Activated CD4-positive, CD25-positive, alpha-beta regulatory T cell treated with anti-CD3 and anti-CD28 coated beads, Interleukin-2, amount 50 U/mL, for 24 hours (primary cell): ENCODE data around the gene CCDC117.
"Not testable (repeated sequence)": the region's sequence is repeated elsewhere in the genome, so short reads cannot be mapped to it uniquely, and the experiment has no call there.

Experiments
- ATAC-seq, 2 donors: fragments of 150-1000 bp; cut with Tn5 transposase; one replicate each; pipeline ENCODE4 v1.10.0; 2021; ENCODE audit warnings: mild to moderate bottlenecking in 1 of 2, moderate library complexity in 1 of 2

The CCDC117 gene, protein sequence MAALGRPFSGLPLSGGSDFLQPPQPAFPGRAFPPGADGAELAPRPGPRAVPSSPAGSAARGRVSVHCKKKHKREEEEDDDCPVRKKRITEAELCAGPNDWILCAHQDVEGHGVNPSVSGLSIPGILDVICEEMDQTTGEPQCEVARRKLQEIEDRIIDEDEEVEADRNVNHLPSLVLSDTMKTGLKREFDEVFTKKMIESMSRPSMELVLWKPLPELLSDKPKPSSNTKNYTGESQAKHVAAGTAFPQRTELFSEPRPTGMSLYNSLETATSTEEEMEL

DNA sequence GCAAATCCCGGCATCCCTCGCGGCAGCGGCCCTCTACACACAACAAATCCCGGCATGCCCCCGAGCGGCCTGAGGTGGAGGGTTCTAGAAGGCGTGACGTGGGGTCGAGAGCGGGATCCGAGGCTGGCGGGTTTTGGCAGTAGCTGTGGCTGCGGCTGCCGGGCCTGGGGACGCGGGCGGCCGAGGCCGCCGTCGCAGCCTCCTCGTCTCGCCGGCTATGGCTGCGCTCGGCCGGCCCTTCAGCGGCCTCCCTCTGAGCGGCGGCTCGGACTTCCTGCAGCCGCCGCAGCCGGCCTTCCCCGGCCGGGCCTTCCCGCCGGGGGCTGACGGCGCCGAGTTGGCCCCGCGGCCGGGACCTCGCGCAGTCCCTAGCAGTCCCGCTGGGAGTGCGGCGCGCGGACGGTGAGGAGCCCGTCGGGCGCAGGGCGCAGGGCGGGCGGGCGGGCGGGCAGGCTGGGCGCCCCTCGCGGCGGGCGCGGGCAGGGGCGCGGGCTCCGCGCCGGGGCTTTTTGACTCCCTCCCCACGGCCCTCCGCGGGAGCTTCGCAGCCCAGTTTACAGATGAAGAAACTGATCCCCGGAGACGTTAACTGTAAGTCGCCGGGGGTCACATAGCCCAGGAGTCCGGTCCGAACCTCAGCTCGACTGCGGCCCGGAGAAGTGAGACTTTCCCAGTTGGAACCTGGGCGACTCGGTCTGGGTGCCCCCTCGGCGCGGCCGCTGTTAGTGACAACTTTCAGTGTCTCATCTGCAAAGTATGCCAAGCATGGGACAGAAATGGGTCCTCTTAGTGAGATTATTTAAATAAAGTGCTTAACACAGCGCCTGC lies at the start of gene CCDC117:
TSS of gene CCDC117 (plus strand) at position 63 of the 828 bp plus-strand sequence. CDS start at position 218, 155 bp downstream.
- peak; percentile 89 to 90 for ATAC-seq

DNA sequence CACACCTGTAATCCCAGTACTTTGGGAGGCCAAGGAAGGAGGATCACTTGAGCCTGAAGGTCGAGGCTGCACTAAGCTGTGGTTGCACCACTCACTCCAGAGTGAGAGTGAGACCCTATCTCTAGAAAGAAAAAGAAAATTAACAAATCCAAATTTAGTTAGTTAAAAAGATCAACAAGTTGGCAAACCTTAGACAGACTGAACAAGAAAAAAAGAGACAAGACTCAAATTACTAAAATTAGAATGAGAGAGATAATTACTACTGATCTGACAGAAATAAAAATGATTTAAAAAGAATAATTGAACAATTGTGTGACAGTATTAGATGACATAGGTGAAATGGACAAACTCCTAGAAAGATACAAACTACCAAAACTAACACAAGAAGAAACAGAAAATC lies 44.5 kb upstream of the CCDC117 start:
- ATAC-seq, result no peak

DNA sequence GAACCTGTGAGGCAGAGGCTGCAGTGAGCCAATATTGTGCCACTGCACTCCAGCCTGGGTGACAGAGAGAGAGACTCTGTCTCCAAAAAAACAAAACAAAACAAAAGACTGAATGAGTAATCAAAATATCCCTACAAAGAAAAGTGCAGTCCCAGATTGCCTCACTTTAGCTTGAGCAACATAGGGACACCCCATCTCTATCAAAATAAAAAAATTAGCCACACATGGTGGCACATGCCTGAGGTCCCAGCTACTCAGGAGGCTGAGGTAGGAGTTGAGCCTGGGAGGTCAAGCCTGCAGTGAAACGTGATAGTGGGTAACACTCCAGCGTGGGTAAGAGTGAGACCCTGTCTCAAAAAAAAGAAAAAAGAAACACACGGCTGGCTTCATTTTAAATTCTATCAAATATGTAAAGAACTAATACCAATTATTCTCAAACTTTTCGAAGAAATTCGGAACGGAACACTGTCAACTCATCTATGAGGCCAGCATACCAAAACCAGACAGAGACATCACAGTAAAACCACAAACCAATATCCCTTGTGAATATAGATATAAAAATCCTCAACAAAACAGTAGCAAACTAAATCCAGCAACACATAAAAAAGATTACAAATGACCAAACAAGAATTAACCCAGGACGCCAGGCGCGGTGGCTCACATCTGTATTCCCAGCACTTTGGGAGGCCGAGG lies 43.7 kb upstream of the CCDC117 start:
- ATAC-seq, result no peak

DNA sequence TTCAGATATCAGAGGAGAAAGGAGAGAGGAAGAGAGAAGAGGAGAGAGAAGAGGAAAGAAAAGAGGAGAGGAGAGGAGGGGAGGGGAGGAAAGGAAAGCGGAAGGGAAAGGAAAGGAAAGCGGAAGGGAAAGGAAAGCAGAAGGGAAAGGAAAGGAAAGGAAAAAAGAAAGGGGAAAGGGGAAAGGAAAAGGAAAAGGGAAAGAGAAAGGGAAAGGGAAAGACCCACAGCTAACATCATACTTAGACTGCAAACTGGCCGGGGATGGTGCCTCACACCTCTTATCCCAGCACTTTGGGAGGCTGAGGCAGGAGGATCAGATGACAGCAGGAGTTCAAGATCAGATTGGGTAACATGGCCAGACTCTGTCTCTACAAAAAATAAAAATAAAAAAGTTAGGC lies 42.3 kb upstream of the CCDC117 start:
- ATAC-seq, result no peak

- no peak for ATAC-seq
Measured at GRCh38 chr22:28734393-28734792, 38.1 kb upstream of the CCDC117 start.

DNA sequence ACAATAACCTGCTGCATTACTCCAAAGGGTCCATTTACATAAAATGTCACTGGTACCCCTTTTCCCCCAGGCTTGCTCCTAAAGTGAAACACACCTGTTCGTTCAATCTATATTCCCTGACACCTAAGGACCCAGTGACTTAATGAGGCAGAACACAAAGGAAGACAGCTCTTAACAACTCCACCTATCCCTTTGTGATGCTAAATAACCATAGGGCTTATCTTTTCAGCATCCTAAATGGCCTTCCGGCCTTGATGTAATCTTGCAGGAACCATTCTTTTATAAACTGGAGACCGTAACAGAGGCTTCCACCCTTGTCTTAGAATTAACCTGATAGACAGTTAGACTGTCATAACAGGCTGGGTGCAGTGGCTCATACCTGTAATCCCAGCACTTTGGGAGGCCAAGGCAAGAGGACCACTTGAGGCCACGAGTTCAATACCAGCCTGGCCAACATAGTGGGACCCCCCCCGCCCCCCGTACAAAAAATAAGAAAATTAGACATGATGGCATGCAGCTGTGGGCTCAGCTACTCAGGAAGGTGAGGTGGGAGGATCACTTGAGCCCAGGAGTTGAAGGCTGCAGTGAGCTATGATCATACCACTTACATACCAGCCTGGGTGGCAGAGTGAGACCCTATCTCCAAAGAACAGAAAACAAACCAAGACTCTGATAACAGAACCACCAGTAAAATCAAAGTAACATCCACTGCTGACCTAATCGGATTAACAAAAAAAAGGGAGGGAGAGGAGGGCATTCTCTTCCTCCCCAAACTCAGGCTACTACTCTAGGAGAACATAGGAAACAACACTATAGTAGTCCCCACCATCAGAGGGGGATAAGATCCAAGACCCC lies 36.0 kb upstream of the CCDC117 start:
- no peak for ATAC-seq

DNA sequence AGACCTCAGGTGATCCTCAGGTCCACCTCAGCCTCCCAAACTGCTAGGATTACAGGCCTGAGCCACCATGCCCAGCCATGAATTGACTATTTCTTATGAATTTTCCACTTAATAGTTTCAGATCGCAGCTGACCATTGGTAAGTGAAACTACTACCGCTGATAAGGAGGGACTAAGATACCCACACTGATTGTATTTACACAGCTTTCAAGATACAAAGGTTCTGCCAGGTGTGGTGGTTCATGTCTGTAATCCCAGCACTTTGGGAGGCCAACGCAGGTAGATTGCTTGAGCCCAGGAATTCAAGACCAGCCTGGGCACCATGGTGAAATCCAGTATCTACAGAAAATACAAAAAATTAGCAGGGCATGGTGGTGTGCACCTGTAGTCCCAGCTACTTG lies 34.8 kb upstream of the CCDC117 start:
- no peak for ATAC-seq

DNA sequence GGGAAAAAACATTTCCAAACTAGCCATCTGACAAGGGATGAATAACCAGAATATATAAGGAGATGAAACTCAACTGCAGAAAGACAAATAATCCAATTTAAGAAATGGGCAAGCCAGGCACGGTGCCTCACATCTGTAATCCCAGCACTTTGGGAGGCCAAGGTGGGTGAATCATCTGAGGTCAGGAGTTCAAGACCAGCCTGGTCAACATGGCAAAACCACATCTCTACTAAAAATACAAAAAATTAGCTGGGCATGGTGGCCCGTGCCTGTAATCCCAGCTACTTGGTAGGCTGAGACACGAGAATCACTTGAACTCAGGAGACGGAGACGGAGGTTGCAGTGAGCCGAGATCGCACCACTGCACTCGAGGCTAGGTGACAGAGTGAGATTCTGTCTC lies 33.6 kb upstream of the CCDC117 start:
- ATAC-seq, result not testable (repeated sequence)

DNA sequence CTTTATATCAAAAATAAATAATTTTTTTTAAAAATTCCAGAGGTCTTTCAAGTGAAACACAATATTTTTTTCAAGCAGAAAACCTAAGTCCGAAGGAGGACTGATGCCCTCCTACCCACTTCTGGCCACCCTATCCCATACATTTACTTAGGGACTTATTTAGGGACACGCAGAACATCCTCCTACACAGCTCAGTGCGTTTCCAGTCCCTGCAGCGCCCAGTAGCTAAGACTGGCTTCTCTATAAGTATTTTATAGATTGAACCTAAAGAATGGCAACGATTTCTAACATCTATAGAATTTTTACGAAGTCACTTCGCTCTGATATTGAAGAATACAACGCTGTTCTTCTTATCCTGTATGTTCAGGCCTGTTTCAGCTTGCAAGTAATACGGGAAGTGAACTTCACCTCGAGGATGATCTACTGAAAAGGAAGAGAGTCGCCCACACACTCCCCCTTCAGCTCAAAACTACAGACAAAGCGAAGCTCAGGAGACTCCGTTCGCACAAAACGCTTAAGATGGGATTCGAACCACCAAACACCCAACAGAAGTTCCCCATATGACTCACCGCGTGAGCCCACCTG lies 31.2 kb upstream of the CCDC117 start:
- ATAC-seq, result no peak

DNA sequence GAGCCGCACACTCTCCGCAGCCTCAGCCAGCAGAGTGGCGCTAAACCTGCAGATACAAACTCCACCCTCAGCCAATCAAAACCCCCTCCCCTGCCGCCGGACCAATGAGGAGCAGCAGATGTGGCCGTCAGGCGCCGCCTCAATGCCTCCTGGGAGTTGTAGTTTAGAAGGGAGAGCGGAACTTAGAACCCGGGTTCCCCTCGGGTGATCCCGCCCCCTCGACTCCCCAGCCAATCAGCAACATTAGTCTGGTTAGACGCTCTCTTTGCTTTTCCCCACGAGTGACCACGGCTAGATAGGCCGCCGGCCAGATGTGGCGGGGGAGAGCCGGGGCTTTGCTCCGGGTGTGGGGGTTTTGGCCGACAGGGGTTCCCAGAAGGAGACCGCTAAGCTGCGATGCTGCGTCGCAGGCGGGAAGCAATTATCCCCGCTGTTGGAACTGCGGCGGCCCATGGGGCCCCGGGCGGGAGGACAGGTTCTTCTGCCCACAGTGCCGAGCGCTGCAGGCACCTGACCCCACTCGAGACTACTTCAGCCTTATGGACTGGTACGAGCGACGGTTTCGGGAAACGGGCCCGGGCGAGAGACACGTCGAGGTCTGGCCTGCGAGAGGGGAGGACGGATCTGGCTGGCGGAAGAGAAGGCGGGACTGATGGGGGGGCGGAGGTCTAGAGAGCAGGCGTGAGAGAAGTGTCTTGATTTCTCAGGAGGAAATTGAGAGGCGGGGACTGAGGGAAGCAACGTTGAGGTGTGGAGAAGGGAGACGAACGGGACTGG lies 30.5 kb upstream of the CCDC117 start, which contains the start of the genes CHEK2 and HSCB:
TSS of gene CHEK2 (minus strand) at position 36 of the 777 bp plus-strand sequence. CDS start 7,099 bp downstream, outside the sequence.
TSS of gene HSCB (plus strand) at position 255 of the 777 bp plus-strand sequence. CDS start at position 312, 57 bp downstream.
- peak; percentile 95 to 96 for ATAC-seq

DNA sequence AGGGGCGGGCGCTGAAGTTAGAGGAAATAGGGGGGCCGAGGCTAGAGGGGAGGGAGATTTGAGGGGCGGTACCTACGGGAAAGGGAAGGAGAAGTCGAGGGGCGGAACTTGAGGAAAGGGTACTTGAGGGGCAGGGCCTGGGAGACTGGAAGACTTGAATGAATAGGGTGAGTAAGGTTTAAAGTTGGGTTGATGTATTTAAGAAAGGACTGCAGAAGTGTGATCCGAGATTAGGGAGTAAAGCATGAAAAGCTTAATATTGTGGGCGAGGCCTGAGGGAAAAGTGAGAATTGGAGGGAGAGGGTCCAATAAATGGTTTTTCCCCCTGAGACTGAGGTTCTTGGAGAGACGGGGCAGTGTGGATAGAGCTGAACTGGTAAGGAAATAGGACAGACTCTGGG lies 29.9 kb upstream of the CCDC117 start:
- ATAC-seq, result no peak

DNA sequence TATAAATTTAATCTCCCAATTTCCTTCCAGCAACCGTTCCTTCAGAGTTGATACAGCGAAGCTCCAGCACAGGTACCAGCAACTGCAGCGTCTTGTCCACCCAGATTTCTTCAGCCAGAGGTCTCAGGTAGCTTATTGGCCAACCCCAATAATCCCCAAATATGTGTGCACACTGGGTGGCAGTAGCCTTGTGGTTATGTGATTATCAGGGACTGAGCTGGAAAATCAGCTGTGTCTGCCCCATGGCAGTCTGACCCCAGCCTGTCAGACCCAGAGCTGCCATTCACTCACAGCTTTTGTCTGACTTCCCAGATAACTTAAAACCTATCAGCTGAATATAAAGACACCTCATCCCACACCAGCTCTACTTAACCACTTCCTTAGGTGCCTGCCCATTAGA lies 28.6 kb upstream of the CCDC117 start:
- no peak for ATAC-seq

GRCh38 chr22:28750471-28750881 lies 22.0 kb upstream of the CCDC117 start:
- no peak for ATAC-seq

GRCh38 chr22:28754512-28754911 lies 18.0 kb upstream of the CCDC117 start:
- not testable (repeated sequence) for ATAC-seq

DNA sequence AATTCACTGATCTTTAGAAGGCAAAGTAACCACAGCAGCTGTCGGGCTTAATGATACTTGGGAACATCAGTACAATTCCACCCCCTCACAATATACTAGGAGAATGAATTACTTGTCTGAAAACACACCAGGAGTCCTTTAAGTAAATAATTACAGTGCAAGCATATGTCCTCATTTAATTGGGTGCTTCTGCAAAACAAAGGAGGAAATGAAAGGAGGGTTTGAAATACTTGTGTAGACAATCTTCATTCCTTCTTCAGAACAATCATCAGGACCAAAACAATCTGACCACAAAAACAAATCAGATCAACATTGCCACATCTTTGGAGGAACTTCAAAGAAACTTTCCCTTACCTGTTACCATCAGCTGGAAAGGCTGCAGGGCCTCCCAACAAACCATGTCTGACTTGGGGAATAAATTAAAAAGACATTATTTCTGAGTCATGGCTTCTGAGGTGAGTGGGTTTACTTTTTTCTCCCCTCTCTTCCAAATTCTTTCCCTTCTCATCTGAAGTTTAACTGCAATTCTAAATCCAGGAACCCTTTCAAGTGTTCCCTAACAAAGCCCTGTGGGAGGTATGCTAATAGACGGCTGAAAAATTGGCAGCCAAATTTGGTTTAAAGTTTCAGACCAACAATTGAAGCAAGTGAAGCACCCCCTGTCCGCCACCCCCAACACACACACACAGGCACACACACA lies 12.5 kb upstream of the CCDC117 start:
- no peak for ATAC-seq

DNA sequence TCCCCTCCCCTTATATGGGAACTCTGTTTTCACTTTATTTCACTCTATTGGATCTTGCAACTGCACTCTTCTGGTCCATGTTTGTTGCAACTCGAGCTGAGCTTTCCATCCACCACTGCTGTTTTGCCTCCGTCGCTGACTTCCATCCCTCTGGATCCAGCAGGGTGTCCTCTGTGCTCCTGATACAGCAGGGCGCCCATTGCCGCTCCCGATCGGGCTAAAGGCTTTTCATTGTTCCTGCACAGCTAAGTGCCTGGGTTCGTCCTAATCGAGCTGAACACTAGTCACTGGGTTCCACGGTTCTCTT lies 11.1 kb upstream of the CCDC117 start:
- no peak for ATAC-seq

GRCh38 chr22:28762000-28762399 lies 10.5 kb upstream of the CCDC117 start:
- ATAC-seq, result not testable (repeated sequence)

GRCh38 chr22:28766628-28767027 lies 5.9 kb upstream of the CCDC117 start:
- no peak for ATAC-seq

GRCh38 chr22:28768701-28769393 lies 3.6 kb upstream of the CCDC117 start:
- ATAC-seq, result no peak
